Measurements from ENCODE around the gene NECTIN1. TPM values are rescaled to one million over a fixed set of nuclear protein-coding genes. Genes with fewer than 3 reads are reported as not detected.

NECTIN1 gene
- total RNA-seq, 1 donor: 7.8 TPM

DNA sequence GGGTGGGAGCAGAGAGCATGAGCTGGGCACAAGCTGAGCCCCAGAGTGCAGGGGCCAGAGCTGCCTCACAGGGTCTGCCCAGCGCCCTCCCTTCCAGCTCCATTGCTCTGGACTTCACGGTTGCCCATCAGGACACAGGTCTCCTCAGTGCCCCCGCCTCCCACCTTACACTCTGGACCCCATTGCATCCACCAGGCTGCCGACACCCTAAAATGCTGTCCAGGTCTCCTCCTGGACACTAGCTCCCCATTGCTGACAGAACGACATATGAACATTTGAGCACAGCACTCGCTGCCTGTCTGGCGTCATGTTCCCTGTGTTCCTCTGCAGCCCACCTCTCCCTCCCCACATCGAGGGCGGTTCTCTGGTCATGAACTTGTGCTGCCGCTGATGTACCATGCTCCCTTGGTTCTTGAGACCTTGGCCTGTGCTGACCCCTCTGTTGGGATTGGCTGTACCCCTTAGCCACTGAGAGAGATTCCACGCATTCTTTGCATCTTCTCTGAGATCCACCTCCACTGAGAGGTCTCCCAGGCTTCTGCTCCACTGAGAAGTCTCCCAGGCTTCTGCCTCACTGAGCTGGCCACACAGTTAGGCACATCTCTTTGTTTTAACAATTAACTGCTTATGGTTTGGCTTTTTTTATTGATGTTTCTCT is 34.2 kb upstream of the NECTIN1 start:
- no peak overlapping the region for H3K4me3 ChIP-seq (ENCODE audit: low read depth, low read length)
- DNase-seq (ENCODE audit: low read depth): no peak
- no peak for TF ChIP-seq CTCF (IDR thresholded peaks at IDR 0.05; ENCODE audit: insufficient read depth, low read length)

GRCh38 chr11:119759747-119760412 is 30.9 kb upstream of the NECTIN1 start:
- no peak overlapping the region for H3K4me3 ChIP-seq (ENCODE audit: low read depth, low read length)
- no peak for DNase-seq (ENCODE audit: low read depth)
- no peak for TF ChIP-seq CTCF (IDR thresholded peaks at IDR 0.05; ENCODE audit: insufficient read depth, low read length)

DNA sequence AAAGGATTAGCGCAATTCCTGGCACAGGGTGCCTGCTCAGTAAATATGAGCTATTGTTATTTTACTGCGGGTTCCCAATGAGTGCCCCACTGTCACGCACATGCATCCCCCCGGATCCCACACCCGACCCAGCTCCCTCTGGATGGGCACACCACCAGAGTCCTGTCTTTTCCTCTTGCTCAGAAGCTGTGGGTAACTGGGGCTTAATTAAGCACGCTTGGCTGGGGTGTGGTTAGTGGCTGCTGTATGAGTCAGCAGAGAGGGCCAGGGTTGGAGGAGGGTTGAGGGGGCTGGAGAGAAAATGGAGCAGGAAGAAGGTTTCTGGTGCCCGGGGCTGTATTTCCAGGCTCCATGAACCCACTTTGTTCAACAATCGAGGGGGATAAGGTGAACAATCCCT is 30.3 kb upstream of the NECTIN1 start:
- DNase-seq (ENCODE audit: low read depth): peak; percentile 36
- H3K4me3 ChIP-seq (ENCODE audit: low read depth, low read length): no peak overlapping the region
- no peak for TF ChIP-seq CTCF (IDR thresholded peaks at IDR 0.05; ENCODE audit: insufficient read depth, low read length)

GRCh38 chr11:119758291-119758690 is 29.3 kb upstream of the NECTIN1 start:
- H3K4me3 ChIP-seq (ENCODE audit: low read depth, low read length): no peak overlapping the region
- DNase-seq (ENCODE audit: low read depth): peak; percentile 46
- TF ChIP-seq CTCF (IDR thresholded peaks at IDR 0.05; ENCODE audit: insufficient read depth, low read length): no peak

DNA sequence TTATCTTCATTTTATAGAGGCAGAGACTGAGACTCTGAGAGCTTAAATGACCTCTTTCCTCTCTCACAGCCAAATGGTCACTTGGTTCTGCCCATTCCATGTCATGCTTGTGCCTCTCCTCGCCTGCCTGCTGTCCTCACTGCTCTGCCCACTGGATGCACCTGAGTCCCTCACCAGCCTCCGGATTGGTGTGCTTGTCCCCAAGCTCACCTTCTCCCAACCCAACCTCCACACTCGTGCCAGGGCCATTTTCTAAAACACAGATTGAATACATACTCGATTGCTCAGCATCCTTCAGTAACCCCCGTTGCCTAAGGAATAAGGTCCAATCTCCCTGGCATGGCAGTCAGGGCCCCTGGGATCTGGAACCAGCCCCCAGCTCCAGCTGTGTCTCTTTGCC is 28.4 kb upstream of the NECTIN1 start:
- TF ChIP-seq CTCF (IDR thresholded peaks at IDR 0.05; ENCODE audit: insufficient read depth, low read length): no peak
- no peak for DNase-seq (ENCODE audit: low read depth)
- no peak overlapping the region for H3K4me3 ChIP-seq (ENCODE audit: low read depth, low read length)

DNA sequence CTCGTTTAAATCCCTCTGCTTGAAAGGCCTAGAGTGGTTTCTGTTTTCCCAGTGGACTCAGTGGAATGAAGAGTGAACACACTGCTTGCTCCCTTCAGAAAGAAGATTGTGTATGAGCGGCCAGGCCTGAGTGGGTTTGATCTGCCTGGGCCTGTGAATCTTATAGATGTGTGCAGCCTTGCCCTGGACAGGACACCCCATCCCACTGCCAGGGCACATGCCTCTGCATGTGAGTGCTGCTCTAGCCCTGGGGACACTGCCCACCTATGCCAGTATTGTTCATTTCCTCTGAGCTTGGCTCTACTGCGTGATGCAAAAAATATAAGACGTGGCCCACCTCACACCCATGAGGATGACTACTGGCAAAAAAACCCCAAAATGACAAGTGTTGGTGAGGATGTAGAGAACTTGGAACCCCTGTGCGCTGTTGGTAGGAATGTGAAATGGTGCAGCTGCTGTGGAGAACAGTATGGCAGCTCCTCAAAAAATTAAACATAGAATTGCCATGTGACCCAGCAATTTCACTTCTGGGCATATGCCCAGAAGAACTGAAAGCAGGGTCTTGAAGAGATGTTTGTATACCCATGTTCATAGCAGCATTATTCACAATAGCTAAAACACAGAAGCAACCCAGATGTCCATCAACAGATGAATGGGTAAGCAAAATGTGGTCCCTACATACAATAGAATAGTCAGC is 27.3 kb upstream of the NECTIN1 start:
- DNase-seq (ENCODE audit: low read depth): no peak
- TF ChIP-seq CTCF (IDR thresholded peaks at IDR 0.05; ENCODE audit: insufficient read depth, low read length): no peak
- H3K4me3 ChIP-seq (ENCODE audit: low read depth, low read length): no peak overlapping the region
